Measurements from ENCODE around the gene METTL15.
"Not testable (repeated sequence)": the region's sequence is repeated elsewhere in the genome, so short reads cannot be mapped to it uniquely, and the experiment has no call there.

The METTL15 gene

GRCh38 chr11:28107750-28108618, at the start of gene METTL15, which contains the start of gene KIF18A:
Gene METTL15 (plus strand): TSS chr11:28108388. CDS start chr11:28113335, 4,947 bp downstream.
Gene KIF18A (minus strand): TSS chr11:28108156. CDS start chr11:28097947, 10,209 bp downstream.
- DNase-seq (ENCODE audit: low read depth in 3 of 3) = peak; percentile 95 to 98 (median 96)

- no peak for DNase-seq (ENCODE audit: low read depth in 3 of 3)
Measured at GRCh38 chr11:28071305-28071704, 36.9 kb upstream of the METTL15 start.

GRCh38 chr11:28072321-28072720, 35.9 kb upstream of the METTL15 start:
- no peak for DNase-seq (ENCODE audit: low read depth in 3 of 3)

GRCh38 chr11:28077521-28077920, 30.7 kb upstream of the METTL15 start:
- no peak for DNase-seq (ENCODE audit: low read depth in 3 of 3)

- no peak for DNase-seq (ENCODE audit: low read depth in 3 of 3)
Measured at GRCh38 chr11:28083118-28083517, 25.1 kb upstream of the METTL15 start.

GRCh38 chr11:28086569-28086968, 21.6 kb upstream of the METTL15 start:
- DNase-seq (ENCODE audit: low read depth in 3 of 3) = no peak

- not testable (repeated sequence) for DNase-seq (ENCODE audit: low read depth in 3 of 3)
Measured at GRCh38 chr11:28087192-28087591, 21.0 kb upstream of the METTL15 start.

GRCh38 chr11:28087693-28088092, 20.5 kb upstream of the METTL15 start:
- DNase-seq (ENCODE audit: low read depth in 3 of 3) = not testable (repeated sequence)

- DNase-seq (ENCODE audit: low read depth in 3 of 3) = no peak
Measured at GRCh38 chr11:28089378-28089777, 18.8 kb upstream of the METTL15 start.

- no peak for DNase-seq (ENCODE audit: low read depth in 3 of 3)
Measured at GRCh38 chr11:28090052-28090749, 18.0 kb upstream of the METTL15 start.

- DNase-seq (ENCODE audit: low read depth in 3 of 3) = no peak
Measured at GRCh38 chr11:28092786-28093185, 15.4 kb upstream of the METTL15 start.

GRCh38 chr11:28098257-28098656, 9.9 kb upstream of the METTL15 start:
- DNase-seq (ENCODE audit: low read depth in 3 of 3) = no peak

GRCh38 chr11:28099715-28100114, 8.5 kb upstream of the METTL15 start:
- DNase-seq (ENCODE audit: low read depth in 3 of 3) = no peak

GRCh38 chr11:28100665-28101064, 7.5 kb upstream of the METTL15 start:
- DNase-seq (ENCODE audit: low read depth in 3 of 3) = no peak

GRCh38 chr11:28102300-28102699, 5.9 kb upstream of the METTL15 start:
- not testable (repeated sequence) for DNase-seq (ENCODE audit: low read depth in 3 of 3)

GRCh38 chr11:28104425-28104824, 3.8 kb upstream of the METTL15 start:
- no peak for DNase-seq (ENCODE audit: low read depth in 3 of 3)

- DNase-seq (ENCODE audit: low read depth in 3 of 3) = no peak
Measured at GRCh38 chr11:28104984-28105383, 3.2 kb upstream of the METTL15 start.

GRCh38 chr11:28105869-28106268, 2.3 kb upstream of the METTL15 start:
- no peak for DNase-seq (ENCODE audit: low read depth in 3 of 3)

GRCh38 chr11:28106353-28107043, 1.7 kb upstream of the METTL15 start:
- DNase-seq (ENCODE audit: low read depth in 3 of 3) = no peak

GRCh38 chr11:28107191-28107749, 918 bp upstream of the METTL15 start:
- no peak for DNase-seq (ENCODE audit: low read depth in 3 of 3)

GRCh38 chr11:28108958-28109357, 770 bp downstream of the METTL15 start:
- DNase-seq (ENCODE audit: low read depth in 3 of 3) = no peak
